Measurements from ENCODE around the gene ISCA2.

DNA sequence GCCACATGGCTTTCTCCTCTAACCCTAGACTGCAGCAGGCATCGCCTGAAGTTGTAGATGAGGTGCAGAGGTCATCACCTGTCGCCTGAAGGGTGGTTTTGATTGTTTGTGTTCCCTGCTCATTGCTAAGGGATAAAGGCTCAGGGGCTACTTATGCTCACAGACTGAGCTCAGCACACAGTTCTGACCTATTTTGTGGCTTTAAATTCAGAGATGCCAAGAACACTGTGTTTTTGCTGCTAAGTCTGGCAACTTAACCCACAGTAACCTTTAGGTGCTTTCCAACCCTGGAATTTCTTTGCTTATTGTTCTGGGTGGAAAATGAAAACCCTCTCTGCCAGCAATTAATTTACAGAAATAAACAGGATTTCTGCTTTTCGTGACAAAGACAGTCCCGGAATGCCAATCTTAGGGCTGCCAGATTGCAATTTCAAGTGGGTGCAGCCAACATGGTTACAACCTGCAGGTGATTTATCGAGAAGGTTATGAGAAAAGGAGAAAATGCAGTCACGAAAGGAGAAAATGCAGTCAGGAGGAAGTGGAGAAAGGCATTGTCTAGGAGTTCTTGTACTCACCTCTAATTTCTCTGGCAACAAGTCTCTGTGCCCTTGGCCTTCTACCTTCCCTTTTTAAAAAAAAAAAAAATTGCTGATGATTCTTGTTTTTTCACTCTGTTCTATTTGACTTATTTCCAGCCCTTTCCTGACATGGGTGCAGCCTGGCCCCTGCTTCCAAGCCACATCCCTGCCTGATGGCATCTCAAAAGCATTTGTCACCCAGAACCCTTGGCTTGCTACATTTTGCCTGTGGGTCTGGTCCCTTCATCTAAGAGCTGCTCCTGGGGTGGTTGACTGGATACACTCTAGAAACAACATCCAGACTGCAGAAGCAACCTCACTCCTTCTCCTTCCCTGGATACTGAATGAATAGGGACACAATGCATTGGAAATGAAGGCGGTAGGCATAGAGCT, 23.7 kb upstream of the ISCA2 start:
- TF ChIP-seq, protein P1, sequence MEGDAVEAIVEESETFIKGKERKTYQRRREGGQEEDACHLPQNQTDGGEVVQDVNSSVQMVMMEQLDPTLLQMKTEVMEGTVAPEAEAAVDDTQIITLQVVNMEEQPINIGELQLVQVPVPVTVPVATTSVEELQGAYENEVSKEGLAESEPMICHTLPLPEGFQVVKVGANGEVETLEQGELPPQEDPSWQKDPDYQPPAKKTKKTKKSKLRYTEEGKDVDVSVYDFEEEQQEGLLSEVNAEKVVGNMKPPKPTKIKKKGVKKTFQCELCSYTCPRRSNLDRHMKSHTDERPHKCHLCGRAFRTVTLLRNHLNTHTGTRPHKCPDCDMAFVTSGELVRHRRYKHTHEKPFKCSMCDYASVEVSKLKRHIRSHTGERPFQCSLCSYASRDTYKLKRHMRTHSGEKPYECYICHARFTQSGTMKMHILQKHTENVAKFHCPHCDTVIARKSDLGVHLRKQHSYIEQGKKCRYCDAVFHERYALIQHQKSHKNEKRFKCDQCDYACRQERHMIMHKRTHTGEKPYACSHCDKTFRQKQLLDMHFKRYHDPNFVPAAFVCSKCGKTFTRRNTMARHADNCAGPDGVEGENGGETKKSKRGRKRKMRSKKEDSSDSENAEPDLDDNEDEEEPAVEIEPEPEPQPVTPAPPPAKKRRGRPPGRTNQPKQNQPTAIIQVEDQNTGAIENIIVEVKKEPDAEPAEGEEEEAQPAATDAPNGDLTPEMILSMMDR (IDR thresholded peaks at IDR 0.05; ENCODE audit: low read depth, low read length): no peak
- no peak for TF ChIP-seq POLR2A (IDR thresholded peaks at IDR 0.05; ENCODE audit: extremely low read depth, insufficient read length)
- TF ChIP-seq MYC (IDR thresholded peaks at IDR 0.05; ENCODE audit: low read depth, low read length): no peak
- TF ChIP-seq, protein P2, sequence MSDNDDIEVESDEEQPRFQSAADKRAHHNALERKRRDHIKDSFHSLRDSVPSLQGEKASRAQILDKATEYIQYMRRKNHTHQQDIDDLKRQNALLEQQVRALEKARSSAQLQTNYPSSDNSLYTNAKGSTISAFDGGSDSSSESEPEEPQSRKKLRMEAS (IDR thresholded peaks at IDR 0.05; ENCODE audit: low read depth, low read length): no peak
